Epidermal melanocyte (primary cell): Measurements from ENCODE around the gene FAM107A.

Experiments
- DNase-seq: peaks from one replicate; pipeline ENCODE4 v3.0.0; 2011; ENCODE audit warnings: low spot score; ENCODE audit not compliant: insufficient read length

Gene FAM107A

DNA sequence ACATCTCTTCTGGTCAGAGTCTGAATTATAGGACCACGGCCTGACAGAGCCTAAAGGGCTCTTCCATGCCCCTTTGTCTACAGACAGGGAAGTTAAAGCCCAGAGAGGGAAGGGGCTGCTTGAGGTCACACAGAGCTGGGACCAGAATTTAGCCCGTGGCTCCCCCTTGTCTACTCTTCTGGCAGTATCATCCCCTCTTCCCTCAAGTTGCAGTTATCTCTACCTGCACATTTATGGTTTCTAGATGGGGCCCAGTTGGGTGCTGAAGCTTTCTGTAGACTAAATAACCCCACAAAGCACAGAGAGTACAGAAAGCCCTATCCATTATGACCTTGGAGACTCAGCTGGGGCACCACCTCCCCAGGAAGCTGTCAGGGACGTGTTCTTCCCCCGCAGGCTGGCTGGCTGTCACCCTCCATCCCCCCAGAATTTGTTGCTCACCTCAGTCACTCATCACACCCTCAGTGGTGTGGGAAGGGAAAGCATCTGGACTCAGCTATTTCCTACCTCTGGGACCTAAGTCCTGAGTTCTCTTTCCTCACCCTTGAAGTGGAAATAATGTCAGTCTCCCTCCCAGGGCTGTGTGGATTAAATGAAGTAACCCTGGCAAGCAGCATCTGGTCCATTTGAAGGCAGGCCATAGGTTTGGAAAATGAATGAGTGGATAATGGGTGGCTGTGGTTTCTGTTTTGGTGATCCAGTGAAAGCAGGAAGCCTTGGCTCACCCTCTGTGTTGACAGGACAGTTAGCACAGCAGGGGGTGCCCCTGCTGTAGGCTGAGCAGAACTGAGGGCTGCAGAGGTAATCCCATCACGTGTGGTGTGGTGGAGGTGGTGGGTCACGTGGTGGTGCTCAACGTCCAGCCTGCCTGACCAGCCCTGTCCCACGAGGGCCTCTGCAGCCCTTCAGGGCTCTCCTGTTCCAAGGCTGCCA, 56.5 kb downstream of the FAM107A start:
- DNase-seq: no peak

DNA sequence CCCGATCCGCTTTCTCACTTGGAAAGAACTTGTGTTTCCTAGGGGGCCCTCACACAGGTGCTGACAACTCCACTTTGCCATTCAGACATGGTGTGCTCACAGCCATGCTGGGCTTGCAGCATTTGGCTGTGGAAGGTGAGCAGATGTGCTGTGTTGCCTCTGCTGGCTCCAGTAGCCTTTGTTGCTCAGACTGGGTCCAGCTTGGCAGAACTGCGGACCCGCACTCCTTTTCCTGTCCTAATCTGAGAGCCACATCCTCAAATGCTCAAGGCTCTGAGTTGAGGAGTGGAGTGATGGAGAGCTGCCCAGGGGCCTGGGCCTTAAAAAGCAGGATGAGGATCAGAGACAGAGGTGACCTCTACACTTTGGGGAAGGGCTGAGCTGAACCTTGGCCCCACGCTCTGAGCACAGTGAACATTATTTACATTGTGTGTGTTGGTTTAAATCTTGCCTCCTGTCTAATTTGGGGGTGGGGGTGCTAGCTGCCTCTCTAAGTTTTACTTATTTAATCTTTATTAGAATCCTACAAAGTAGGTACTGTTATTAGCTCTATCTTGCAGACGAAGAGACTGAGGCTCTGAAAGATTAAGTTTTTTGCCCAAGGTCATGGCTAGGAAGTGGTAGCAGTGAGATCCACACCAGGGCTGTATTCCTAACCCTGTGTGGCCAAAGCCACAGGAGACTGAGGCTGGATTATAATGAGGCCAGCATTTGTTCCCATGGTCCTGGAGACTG, 57.4 kb downstream of the FAM107A start:
- DNase-seq: no peak

DNA sequence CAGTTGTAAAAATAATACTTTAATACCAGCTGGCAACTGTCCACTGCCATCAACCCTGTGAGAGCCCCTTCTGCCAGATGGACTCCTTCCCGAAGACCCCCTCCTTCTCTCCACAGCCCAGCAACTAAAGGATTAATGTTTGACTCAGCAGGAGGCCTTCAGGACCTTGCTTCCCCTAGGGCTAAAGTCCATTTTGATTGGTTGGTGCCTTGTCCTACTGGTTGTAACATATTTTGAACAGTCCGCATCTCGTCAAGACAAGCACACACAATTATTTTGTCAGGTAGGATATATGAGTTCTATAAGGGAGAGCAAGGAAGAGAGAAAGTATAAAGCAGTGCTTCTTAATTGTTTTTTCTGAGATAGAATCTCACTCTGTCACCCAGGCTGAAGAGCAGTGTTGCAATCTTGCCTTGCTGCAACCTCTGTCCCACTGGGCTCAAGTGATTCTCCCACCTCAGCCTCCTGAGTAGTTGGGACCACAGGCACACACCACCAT, 58.9 kb downstream of the FAM107A start:
- no peak for DNase-seq

DNA sequence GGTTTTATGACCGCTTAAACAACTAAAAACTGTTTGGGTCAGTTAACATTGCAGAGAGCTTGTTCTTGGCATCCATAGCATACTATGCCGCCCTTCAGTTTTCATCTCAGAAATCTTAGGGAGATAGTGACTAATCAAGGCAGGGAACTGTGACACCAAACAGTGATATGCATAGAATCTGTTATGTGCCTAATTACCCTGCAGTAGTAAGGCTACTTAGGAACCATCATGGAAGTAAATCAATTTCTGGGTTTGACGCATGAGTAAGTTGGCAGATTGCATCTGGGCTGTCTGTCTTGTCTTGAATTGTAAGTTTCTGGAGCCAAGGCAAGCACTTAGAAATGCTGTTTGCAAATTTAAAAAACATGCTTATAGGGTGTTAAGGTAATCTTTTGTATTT, 62.8 kb downstream of the FAM107A start:
- DNase-seq: no peak
